GM21367 (cell line): Measurements from ENCODE around the gene TBC1D3B.
"Not testable (repeated sequence)": the region's sequence is repeated elsewhere in the genome, so short reads cannot be mapped to it uniquely, and the experiment has no call there.

Experiments
- ATAC-seq: cut with Tn5 transposase; IDR thresholded peaks from one replicate; pipeline ENCODE4 v1.9.1; 2021; ENCODE audit not compliant: unreplicated experiment

Gene TBC1D3B

GRCh38 chr17:36131421-36131820, 45.0 kb downstream of the TBC1D3B start:
- no peak for ATAC-seq

DNA sequence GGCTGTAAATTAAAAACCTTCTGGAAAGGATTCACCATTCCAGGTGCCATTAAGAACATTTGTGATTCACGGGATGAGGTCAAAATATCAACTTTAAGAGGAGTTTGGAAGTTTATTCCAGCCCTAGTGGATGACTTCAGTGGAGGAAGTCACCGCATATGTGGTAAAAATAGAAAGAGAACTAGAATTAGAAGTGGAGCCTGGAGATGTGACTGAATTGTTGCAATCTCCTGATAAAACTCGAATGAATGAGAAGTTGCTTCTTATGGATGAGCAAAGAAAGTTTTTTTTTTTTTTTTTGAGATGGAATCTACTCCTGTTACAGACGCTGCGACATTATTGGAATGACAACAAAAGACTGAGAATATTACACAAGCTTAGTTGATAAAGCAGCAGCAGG, 46.1 kb downstream of the TBC1D3B start:
- no peak for ATAC-seq

- no peak for ATAC-seq
These were observed 46.8 kb downstream of the TBC1D3B start for GRCh38 chr17:36129616-36130015.

DNA sequence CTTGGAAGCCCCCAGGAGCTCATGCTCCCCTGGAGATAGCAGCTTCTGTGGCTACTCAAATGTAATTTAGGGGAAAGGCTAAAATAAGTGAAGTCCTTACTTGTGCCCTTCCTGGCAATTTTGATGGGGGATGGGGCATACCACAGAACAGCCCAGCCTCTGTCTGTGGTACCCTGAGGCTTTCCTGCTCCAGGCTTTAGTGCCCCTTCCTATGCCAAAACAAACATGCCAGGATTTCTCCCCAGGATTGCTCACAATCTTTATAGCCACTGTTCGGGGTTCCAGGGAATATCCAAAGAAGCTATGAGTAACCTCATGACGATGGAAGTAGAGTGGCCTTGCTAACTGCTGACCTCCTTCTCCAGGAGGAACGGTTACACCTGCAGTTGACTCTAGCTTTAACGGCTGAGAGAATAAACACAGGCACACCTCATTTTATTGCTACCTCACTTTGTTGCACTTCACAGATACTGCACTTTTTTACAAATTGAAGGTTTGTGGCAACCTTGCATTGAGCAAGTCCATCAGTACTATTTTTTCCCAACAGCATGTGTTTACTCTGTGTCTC, 47.9 kb downstream of the TBC1D3B start:
- ATAC-seq, result no peak

DNA sequence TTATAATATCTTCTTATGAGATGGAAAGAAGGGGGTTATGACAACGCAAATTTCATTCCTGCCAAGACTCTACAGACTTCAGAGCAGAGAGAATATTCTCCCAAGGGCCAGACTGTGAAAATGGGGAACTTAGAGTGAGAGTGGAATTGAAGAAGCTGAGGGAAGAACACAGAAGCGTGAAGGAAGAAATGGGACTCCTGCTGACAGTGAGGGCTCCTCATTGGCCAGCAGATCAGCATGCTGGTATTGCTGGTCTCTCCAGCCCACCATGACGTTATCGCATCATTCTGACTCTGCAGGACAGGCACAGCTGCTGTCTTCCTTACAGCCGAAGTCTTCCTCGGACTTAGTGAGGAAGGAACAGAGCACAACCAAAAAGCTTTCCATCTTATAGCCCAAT, 48.5 kb downstream of the TBC1D3B start:
- no peak for ATAC-seq

GRCh38 chr17:36127199-36127893, 49.1 kb downstream of the TBC1D3B start:
- peak; percentile 50 for ATAC-seq

DNA sequence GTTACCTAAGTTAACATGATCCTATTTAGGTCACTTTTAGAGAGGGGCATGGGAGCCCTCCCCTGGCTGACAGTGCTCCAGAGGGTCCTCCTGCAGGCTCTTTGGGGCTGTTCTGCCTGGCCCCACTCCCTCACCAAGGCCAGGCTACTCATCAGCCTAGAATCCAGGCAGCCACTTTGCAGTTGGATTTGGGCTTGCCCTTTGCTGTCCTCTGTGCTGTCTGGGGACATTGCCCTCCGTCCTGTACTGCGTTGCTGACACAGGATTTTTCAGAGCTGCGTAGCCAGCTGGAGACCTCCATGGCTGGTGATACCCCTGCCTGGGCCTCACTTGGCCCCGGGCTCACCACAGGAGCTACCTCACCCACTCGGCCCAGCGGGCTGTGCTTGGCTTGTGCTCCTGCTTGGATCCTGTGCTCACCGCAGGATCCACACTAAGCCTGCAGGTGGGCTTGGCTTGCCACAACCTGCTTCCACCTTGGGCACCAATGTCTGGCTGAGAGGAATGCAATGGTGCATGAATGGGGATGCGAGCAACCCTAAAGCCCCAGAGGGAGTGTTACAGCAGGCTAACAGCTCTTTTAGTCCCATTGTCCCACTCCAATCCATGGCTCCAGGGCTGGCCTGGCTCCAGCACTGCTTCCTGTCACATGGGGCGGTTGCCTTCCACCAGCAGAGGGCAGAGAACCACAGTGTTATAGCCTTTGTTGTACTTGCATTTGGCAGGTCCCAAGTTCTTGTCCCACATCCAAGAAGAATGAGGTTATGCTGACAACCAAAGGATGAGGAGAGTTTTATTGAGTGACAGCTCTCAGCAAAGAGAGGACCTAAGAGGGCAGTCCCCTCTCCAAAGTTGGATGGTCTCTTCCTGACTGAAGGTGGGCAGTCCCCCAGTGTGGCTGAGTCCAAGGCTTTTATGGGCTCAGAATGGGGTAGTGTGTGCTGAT, 51.3 kb downstream of the TBC1D3B start:
- no peak for ATAC-seq

GRCh38 chr17:36123431-36123830, 53.0 kb downstream of the TBC1D3B start:
- ATAC-seq, result no peak

DNA sequence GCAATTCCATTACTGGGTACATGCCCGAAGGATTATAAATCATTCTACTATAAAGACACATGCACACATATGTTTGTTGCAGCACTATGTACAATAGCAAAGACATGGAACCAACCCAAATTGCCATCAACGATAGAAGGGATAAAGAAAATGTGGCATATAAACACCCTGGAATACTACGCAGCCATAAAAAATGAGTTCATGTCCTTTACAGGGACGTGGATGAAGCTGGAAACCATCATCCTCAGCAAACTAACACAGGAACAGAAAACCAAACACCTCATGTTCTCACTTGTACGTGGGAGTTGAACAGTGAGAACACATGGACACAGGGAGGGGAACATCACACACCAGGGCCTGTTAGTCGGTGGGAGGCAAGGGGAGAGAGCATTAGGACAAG, 55.3 kb downstream of the TBC1D3B start:
- not testable (repeated sequence) for ATAC-seq

DNA sequence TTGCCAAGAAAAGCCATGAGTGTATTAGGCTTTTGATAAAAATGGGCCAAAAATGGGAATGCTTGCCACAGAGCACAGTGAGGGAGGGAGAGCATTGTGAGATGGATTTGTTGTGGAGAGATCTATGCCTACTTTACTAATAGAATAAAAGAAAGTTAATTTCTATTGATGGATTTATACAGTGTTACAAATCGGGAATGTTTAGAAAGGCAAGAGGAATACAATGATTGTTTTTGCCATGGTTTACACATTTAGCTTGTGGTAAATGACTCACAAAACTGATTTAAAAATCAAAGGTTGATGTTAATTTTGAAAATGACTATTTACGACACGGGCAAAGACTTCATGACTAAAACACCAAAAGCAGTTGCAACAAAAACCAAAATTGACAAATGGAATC, 56.2 kb downstream of the TBC1D3B start:
- ATAC-seq, result no peak

GRCh38 chr17:36118477-36119353, 57.7 kb downstream of the TBC1D3B start:
- no peak for ATAC-seq

GRCh38 chr17:36117505-36118382, 58.7 kb downstream of the TBC1D3B start:
- ATAC-seq, result no peak
